ENCODE data around the gene TBC1D14. TPM values are rescaled to one million over a fixed set of nuclear protein-coding genes. Genes with fewer than 3 reads are reported as not detected.

The TBC1D14 gene
- total and polyA plus RNA-seq, 2 of the 8 experiments (the other 6 are each of a cell fraction or from before 2014, with no cell fraction given) = 45.6 to 48.2 TPM

DNA sequence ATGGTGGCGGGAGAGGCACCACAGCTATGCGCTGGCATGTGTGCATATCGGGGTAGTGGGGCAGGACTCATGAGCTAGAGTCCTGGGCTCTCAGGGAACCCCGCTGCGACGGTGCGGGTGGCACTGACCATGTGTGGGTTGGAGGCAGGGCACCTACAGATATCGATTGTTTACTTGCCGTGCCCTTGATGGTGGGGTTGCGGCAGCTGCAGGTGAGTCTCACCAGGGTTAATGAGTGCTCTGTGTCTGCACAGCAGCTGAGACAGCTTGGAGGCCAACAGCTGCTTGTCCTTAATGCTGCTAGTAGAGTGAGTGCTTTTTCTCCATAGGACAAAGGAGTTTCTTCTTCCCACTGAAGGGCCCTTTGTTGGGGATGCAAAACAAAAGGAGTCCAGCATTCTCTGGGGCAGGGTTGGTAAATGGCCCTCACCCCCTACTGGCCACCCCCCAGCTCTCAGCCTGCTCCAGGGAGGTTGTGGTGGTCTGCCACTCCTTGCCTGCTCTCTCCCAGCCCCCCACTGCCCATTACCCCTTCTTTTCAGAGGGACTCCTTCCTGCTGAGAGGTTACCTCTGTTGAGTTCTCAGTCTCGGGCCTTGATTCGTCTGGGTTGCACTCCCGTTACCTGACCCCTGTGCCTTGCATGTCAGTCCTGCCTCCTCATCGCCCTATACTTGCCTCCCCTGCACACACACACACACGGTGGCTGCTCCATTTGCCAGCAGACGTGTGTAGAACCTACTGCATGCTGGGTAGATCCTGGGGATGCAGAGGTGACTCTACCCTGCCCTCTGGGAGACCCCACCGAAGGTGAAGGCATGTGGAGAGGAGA, 52.8 kb downstream of the TBC1D14 start (continued):
- TF ChIP-seq POLR2A (IDR thresholded peaks at IDR 0.05; ENCODE audit: control extremely low read depth in 1 of 2, low read depth in 2 of 2, low read length in 2 of 2) (0 out of 3 replicates have a peak, but pooled peaks of 1 of the 2 experiments have one; percentile 25), SIN3A (conservative IDR thresholded peaks at IDR 0.05 in 1 of 2, IDR thresholded peaks at IDR 0.05 in 1 of 2; ENCODE audit: low read depth in 1 of 2, low read length in 2 of 2) (0 out of 4 replicates have a peak, but pooled peaks of 1 of the 2 experiments have one; percentile 57), ZNF274 (IDR thresholded peaks at IDR 0.05; ENCODE audit: borderline replicate concordance, extremely low read depth, low read length) (no peak), TBP (IDR thresholded peaks at IDR 0.05; ENCODE audit: low read depth, low read length) (no peak), SRF (IDR thresholded peaks at IDR 0.05; ENCODE audit: low read depth, low read length) (no peak), CEBPB (IDR thresholded peaks at IDR 0.05; ENCODE audit: low read depth, low read length) (no peak)
- TF ChIP-seq, protein P1, sequence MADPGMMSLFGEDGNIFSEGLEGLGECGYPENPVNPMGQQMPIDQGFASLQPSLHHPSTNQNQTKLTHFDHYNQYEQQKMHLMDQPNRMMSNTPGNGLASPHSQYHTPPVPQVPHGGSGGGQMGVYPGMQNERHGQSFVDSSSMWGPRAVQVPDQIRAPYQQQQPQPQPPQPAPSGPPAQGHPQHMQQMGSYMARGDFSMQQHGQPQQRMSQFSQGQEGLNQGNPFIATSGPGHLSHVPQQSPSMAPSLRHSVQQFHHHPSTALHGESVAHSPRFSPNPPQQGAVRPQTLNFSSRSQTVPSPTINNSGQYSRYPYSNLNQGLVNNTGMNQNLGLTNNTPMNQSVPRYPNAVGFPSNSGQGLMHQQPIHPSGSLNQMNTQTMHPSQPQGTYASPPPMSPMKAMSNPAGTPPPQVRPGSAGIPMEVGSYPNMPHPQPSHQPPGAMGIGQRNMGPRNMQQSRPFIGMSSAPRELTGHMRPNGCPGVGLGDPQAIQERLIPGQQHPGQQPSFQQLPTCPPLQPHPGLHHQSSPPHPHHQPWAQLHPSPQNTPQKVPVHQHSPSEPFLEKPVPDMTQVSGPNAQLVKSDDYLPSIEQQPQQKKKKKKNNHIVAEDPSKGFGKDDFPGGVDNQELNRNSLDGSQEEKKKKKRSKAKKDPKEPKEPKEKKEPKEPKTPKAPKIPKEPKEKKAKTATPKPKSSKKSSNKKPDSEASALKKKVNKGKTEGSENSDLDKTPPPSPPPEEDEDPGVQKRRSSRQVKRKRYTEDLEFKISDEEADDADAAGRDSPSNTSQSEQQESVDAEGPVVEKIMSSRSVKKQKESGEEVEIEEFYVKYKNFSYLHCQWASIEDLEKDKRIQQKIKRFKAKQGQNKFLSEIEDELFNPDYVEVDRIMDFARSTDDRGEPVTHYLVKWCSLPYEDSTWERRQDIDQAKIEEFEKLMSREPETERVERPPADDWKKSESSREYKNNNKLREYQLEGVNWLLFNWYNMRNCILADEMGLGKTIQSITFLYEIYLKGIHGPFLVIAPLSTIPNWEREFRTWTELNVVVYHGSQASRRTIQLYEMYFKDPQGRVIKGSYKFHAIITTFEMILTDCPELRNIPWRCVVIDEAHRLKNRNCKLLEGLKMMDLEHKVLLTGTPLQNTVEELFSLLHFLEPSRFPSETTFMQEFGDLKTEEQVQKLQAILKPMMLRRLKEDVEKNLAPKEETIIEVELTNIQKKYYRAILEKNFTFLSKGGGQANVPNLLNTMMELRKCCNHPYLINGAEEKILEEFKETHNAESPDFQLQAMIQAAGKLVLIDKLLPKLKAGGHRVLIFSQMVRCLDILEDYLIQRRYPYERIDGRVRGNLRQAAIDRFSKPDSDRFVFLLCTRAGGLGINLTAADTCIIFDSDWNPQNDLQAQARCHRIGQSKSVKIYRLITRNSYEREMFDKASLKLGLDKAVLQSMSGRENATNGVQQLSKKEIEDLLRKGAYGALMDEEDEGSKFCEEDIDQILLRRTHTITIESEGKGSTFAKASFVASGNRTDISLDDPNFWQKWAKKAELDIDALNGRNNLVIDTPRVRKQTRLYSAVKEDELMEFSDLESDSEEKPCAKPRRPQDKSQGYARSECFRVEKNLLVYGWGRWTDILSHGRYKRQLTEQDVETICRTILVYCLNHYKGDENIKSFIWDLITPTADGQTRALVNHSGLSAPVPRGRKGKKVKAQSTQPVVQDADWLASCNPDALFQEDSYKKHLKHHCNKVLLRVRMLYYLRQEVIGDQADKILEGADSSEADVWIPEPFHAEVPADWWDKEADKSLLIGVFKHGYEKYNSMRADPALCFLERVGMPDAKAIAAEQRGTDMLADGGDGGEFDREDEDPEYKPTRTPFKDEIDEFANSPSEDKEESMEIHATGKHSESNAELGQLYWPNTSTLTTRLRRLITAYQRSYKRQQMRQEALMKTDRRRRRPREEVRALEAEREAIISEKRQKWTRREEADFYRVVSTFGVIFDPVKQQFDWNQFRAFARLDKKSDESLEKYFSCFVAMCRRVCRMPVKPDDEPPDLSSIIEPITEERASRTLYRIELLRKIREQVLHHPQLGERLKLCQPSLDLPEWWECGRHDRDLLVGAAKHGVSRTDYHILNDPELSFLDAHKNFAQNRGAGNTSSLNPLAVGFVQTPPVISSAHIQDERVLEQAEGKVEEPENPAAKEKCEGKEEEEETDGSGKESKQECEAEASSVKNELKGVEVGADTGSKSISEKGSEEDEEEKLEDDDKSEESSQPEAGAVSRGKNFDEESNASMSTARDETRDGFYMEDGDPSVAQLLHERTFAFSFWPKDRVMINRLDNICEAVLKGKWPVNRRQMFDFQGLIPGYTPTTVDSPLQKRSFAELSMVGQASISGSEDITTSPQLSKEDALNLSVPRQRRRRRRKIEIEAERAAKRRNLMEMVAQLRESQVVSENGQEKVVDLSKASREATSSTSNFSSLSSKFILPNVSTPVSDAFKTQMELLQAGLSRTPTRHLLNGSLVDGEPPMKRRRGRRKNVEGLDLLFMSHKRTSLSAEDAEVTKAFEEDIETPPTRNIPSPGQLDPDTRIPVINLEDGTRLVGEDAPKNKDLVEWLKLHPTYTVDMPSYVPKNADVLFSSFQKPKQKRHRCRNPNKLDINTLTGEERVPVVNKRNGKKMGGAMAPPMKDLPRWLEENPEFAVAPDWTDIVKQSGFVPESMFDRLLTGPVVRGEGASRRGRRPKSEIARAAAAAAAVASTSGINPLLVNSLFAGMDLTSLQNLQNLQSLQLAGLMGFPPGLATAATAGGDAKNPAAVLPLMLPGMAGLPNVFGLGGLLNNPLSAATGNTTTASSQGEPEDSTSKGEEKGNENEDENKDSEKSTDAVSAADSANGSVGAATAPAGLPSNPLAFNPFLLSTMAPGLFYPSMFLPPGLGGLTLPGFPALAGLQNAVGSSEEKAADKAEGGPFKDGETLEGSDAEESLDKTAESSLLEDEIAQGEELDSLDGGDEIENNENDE (IDR thresholded peaks at IDR 0.05; ENCODE audit: insufficient replicate concordance, low read length) = no peak
